A673 (cell line): Measurements from ENCODE around the gene CDT1.

Experiments
- EZH2 ChIP-seq: fragments of 200-600 bp; sonication (generic); IDR thresholded peaks from 2 replicates; pipeline ENCODE4 v1.6.1; 2017; ENCODE audit warnings: borderline replicate concordance, low read depth, mild to moderate bottlenecking, mixed read lengths, antibody characterized with exemption, low read length; ENCODE audit not compliant: poor library complexity, severe bottlenecking
- TF ChIP-seq, protein P1 (sequence below): fragments of 300-800, 200-600 bp; sonication (generic); conservative IDR thresholded peaks from 2 replicates; pipeline ENCODE4 v1.5.1; 2017; ENCODE audit warnings: low read depth, mild to moderate bottlenecking, antibody characterized with exemption, low read length, moderate library complexity, mixed read lengths

DNA sequence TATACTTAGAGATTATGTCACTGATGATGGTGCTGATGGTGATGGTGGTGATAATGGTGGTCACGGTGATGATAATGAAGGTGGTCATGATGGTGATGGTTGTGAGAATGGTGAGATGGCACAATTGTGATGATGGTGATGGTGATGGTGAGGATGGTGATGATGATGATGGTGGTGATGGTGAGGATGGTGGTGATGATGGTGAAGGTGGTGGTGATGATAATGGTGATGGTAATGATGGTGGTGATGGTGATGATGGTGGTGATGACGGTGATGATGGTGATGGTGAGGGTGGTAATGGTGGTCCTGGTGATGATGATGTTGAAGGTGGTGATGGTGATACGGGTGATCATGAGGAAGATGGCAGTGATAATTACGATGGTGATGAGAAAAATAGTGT lies 5.5 kb upstream of the CDT1 start:
- TF ChIP-seq, protein P1, sequence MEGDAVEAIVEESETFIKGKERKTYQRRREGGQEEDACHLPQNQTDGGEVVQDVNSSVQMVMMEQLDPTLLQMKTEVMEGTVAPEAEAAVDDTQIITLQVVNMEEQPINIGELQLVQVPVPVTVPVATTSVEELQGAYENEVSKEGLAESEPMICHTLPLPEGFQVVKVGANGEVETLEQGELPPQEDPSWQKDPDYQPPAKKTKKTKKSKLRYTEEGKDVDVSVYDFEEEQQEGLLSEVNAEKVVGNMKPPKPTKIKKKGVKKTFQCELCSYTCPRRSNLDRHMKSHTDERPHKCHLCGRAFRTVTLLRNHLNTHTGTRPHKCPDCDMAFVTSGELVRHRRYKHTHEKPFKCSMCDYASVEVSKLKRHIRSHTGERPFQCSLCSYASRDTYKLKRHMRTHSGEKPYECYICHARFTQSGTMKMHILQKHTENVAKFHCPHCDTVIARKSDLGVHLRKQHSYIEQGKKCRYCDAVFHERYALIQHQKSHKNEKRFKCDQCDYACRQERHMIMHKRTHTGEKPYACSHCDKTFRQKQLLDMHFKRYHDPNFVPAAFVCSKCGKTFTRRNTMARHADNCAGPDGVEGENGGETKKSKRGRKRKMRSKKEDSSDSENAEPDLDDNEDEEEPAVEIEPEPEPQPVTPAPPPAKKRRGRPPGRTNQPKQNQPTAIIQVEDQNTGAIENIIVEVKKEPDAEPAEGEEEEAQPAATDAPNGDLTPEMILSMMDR = no peak
- TF ChIP-seq EZH2 = no peak
